OCI-M2 (cell line): ENCODE data around the gene AQP6.
"Not testable (repeated sequence)": the region's sequence is repeated elsewhere in the genome, so short reads cannot be mapped to it uniquely, and the experiment has no call there.

Experiments
- DNase-seq: peaks from one replicate; lab custom pipeline; 2025; ENCODE audit not compliant: unreplicated experiment; lab: John Stamatoyannopoulos, UW

Gene AQP6

GRCh38 chr12:49987625-49988303 lies 15.0 kb downstream of the AQP6 start:
- no peak for DNase-seq

DNA sequence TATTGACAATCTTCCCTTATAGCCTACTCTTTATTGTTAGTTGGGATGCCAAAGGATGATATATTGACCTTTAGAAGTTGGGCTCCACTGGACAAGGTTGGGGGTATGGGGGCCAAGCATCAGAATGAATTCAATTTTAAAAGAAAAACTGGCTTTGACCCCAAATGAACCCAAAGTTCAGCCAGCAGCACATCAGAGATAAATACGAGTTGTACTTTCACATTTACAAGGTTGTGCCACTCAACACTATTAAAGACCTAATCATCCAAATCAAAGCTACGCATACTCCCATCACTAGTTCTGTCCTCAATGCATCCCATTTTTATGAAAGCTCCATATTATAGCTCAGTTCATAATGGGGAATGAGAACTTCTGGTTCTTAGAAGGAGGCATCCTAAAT lies 16.7 kb downstream of the AQP6 start:
- DNase-seq = not testable (repeated sequence)

DNA sequence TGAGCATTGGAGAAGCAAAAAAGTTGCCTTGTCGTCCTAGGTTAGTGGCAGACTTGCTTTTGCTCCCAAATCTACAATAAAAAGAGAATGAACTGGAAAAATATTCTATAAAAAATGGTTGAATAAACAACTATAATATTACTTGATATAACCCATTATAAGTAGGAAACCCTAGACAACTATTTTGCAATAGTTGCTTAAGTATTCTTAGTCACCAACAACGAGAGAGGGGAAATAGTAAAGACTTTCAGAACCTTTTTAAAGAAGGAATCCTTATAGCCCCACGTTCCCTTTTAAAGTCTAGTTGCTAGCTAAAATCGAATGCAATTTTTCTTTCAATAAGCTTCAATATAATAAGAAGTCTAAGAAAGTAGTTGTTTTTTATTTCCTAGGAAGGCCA lies 17.5 kb downstream of the AQP6 start:
- no peak for DNase-seq

DNA sequence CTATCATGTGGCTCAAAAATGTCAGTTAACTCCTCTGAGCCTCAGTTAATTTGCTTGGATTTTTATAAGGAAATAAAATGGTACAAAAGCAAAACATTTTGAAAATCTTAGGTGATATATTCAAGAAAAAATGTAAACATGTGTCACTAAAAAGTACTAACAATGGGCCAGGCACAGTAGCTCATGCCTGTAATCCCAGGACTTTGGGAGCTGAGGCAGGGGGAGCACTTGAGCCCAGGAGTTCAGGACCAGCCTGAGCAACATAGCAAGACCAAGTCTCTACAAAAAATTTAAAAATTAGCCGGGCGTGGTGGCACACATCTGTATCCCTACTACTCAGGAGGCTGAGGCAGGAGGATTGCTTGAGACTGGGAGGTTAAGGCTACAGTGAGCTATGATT lies 25.7 kb downstream of the AQP6 start:
- no peak for DNase-seq

- no peak for DNase-seq
Observed at GRCh38 chr12:50003595-50003994, 30.8 kb downstream of the AQP6 start.

GRCh38 chr12:50004696-50005095 lies 31.9 kb downstream of the AQP6 start:
- no peak for DNase-seq

GRCh38 chr12:50005175-50005574 lies 32.4 kb downstream of the AQP6 start:
- DNase-seq = no peak

DNA sequence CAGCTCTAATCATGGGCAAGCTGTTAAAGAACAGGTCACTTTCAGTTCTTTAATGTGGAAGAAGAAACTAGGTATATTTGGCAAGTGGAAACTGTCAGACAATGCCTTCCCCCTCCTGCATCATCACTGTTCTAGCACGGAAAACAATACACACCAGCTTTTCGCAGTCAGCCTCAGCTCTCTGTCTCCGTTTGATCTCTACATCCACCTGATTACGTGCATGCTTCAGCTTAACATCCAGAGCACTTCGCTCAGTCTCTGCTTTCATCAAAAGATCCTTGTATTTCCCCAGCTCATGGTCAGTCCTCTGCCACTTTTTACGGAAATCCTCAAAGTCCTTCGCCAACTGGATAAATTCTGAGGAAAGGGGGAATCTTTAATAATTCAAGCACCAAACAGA lies 33.5 kb downstream of the AQP6 start:
- DNase-seq = no peak

DNA sequence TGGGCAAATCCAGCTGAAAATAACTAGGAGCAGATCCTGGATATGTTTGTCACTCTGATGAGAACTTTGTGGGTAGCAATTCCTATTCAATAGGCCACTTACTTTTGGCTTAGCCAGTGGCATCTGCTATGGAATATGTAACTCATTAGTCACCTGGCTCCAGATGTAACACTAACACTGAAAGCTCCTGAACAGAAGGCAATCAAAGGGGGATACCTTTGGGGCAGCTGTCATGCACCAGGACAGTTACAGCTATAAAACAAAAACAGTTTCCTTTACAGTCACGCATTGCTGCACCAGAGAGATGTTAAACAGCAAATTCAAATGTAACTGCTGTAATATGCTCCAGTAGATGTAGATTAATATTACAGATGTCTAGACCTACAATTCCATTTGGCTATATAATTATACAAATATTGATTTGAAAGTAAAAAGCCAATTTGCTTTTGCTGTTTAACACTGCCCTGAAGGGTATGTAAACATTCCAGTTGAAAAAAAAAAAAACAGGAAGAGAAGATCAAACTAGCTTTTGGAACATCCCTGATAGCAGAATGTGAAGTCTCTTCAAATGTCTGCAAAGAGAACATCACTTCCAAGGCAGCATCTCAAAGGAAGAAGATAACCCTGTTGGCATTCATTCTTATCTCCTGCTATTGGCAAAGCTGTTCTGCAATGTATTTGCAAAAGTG lies 34.2 kb downstream of the AQP6 start:
- no peak for DNase-seq

DNA sequence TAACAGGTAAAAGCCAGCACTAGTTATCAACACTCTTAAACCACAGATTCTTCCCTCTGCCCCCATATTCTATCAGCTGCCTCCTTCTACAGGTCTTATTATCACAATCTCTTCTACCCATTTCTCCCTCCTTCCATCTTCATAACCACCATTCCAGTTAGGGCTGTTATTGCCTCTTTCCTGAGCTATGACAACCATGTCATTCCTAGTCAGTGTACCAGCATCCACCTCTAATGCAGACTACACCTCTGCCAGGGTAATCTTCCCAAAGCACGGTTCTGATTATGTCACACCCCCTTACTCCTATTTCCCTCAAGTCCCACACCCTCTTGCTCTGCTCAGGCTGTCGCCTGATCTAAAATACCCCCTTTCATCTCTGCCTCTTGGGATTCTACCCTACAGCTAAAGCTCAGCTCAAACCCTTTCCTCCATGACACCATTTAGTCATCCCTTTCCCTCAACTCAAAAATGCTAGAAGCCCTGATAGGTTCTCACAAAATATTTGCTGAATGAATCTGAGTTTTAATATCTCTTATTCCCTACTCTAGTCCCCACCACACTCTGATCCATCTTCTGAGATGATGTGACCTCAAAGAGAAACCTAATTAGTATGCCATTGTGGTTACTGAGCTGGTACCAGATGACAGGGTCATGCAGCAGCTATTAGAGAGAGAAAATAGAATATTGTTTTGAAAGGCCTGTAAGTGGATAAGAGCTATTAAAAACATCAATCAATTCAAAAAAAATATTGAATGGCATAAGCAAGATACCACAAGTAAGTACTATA lies 40.8 kb downstream of the AQP6 start:
- no peak for DNase-seq

- no peak for DNase-seq
Observed at GRCh38 chr12:50014342-50014741, 41.6 kb downstream of the AQP6 start.

DNA sequence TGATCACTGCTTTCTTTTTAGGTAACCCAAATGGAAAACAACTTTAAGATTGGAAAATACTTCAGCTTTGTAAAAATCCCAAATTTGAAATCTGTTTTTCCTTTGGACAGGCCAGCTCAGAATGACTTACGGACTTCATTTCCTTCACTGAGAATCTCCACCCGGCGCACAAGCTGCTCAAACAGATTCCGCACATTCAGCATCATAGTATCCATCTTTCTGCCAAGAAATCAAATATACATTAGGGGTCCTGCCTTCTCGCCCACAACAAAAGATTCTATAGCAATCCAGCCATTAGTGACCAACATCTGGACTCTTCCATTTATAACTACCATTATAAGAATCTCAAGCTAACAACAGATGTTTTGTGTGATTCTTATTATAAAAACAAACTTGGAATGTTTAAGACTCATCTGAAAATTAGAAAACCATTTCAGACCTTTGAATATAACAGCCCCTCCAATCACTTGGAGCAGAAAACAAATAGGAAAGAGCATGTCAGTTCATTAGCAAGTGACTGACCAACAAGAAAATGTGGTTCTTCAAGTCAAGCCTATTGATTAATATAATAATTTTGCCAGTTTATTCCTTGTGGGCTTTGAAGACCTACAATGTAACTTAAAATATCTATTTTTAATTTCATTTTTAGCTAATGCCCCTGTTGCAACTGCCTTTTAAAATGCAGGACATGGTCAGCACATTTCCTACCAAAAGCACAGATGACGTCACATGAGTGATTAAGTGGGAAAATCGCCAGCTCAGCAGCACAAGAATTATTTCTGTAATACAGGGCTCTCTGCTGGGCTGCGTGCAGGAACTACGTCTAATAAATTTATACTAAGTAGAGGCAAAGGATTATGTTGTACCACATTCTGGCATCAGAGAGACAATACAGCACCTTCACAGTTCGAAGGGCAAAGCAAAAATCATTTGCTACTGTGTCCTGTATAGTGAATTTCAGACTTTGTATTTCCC lies 44.0 kb downstream of the AQP6 start:
- DNase-seq = no peak

DNA sequence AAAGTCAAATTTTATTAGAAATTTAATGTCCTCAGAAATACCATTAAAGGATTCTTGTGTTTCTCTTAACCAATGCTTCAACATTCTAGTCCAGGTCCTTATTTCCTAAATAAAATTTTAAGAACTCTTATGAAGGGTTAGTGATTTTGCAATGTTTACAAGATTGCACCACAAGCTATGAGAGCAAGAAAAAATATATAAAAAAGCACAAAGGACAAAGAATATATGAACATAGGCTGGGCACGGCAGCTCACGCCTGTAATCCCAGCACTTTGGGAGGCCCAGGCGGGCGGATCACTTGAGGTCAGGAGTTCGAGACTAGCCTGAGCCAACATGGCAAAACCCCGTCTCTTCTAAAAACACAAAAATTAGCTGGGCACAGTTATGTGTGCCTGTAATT lies 44.9 kb downstream of the AQP6 start:
- no peak for DNase-seq

DNA sequence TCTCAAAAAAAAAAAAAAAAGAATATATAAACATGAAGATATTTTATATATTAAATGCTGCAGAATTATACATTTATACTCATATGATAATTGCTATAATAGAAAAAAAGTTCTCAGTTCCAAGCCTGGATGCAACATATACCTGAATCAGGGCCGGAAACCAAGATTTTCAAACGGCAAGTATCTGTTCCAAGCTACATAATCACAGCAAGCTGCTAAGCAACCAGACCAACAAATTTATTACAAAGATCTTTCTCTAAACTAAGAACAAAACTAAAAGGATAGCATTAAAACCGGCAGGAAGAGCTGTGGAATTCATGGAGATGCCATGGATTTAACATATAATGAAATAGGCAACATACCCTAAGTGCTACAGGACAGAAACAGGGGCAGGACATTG lies 45.4 kb downstream of the AQP6 start:
- DNase-seq = no peak

- no peak for DNase-seq
Observed at GRCh38 chr12:50018968-50019367, 46.2 kb downstream of the AQP6 start.

DNA sequence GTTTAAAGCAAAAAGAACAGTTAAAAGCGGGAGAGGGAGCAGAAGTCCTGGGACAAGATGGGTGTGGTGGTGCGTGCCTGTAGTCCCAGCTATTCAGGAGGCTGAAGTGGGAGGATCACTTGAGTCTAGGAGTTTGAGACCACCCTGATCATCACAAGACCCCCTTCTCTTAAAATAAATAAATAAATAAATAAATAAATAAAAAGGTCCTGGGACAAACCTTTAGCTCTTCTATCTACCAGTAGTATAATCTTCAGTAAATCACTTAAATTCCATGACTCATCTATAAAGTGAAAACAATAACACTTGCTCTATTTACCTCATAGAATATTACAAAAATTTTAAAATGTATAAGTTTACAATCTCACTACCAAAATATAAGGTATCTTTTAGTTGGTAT lies 46.8 kb downstream of the AQP6 start:
- no peak for DNase-seq

GRCh38 chr12:50021031-50021430 lies 48.3 kb downstream of the AQP6 start:
- DNase-seq = no peak

DNA sequence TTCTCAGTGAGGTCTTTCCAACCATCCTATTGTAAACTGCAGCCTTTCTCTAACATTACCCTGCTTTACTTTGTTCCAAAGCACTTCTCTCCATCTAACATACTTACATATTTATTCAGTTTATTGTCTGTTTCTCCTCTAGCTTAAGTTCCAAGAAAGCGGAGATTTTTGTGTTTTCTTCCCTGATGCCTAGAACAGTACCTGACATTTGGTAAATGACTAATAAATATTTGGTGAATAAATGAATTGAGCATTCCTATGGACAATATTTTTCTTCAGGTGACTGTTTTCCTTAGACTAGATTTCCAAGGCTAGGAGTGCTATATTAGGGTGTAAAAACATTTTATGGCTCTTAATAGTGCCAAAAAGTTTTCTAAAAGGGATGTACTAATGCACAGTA lies 50.2 kb downstream of the AQP6 start:
- no peak for DNase-seq

DNA sequence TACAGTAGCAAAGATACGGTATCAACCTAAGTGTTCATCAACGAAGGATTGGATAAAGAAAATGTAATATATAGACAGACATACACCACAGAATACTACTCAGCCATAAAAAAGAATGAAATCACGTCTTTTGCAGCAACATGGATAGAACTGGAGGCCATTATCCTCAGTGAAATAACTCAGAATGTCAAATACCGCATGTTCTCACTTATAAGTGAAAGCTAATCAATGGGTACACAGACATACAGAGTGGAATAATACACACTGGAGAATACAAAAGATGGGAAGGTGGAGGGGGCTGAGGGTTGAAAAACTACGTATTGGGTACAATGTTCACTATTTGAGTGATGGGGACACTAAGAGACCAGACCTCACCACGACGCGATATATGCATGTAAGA lies 51.5 kb downstream of the AQP6 start:
- DNase-seq = no peak

GRCh38 chr12:50024805-50025186 lies 52.0 kb downstream of the AQP6 start:
- DNase-seq = no peak
